Psoas muscle (tissue), 8 donors: ENCODE data around the gene PDE11A. TPM values are rescaled to one million over a fixed set of nuclear protein-coding genes. Genes with fewer than 3 reads are reported as not detected.

Experiments used
- ATAC-seq, 4 donors: fragments of 200-7000 bp; cut with Tn5 transposase; one replicate each; pipeline ENCODE4 v1.9.1; 2020; ENCODE audit warnings: moderate library complexity in 3 of 4, mild to moderate bottlenecking in 2 of 4
- DNase-seq, 2 donors: peaks; one replicate each; pipeline ENCODE4 v3.0.0-alpha.2; 2020
- H3K27ac ChIP-seq: fragments of 200-600 bp; one replicate; pipeline ENCODE4 v1.8.0; 2022
- H3K27me3 ChIP-seq, 3 donors: fragments of 200-600 bp in 1 of 3; one replicate each; pipeline versions ENCODE4 v1.6.1 to v1.8.0; 2013 to 2022; ENCODE audit warnings: low read length in 2 of 3, mild to moderate bottlenecking in 2 of 3, moderate library complexity in 1 of 3; ENCODE audit not compliant: insufficient read depth in 3 of 3
- H3K36me3 ChIP-seq, 2 donors: fragments of 200-600 bp in 1 of 2; one replicate each; pipeline versions ENCODE4 v1.6.1 to v1.8.0; 2013 to 2022; ENCODE audit warnings: low read depth in 1 of 2, mild to moderate bottlenecking in 1 of 2, moderate library complexity in 1 of 2; ENCODE audit not compliant: insufficient read depth in 1 of 2
- H3K4me1 ChIP-seq: fragments of 200-600 bp; one replicate; pipeline ENCODE4 v1.8.0; 2022
- H3K4me3 ChIP-seq: fragments of 200-600 bp; one replicate; pipeline ENCODE4 v1.8.0; 2022; ENCODE audit warnings: mild to moderate bottlenecking
- H3K9me3 ChIP-seq: fragments of 200-600 bp; one replicate; pipeline ENCODE4 v1.8.0; 2022
- WGBS, 3 donors: extraction: QIAGEN DNeasy Blood & Tissue Kit; methylation state at CpG; one replicate each; pipeline versions ENCODE4 v1.1.6 to v1.1.7; 2013; 5-methylcytosine and 5-hydroxymethylcytosine counted together
- intact Hi-C, 2 donors: fragments of 100-400 bp; cut with DNase I; formaldehyde crosslinking; loops; one replicate each; pipeline versions ENCODE4 v1.11.0 to v1.14.2; 2022
- polyA plus RNA-seq, 3 donors: library from polyadenylated mRNA; stranded (reverse); fragments of 200-250 nt; gene quantifications; one replicate each; pipeline ENCODE4 v1.2.3, GENCODE V29; 2013
- total RNA-seq, 4 donors: library from RNA; stranded (reverse); fragmentation: NEBNext Ultra II Directional in 2 of 4; extraction: Animal tissue kit (Norgen Biotek cat#: 25700) in 2 of 4; gene quantifications; one replicate each; pipeline versions ENCODE4 v1.2.1 to v1.2.4, GENCODE V29; 2021 to 2023
- TF ChIP-seq, protein P1 (sequence below): fragments of 200-600 bp; IDR thresholded peaks from one replicate; pipeline ENCODE4 v1.8.0; 2022; ENCODE audit warnings: antibody characterized with exemption
- donor health status: healthy with polysubstance abuse.
- donor health status: DM: no; HTN: no; CAD: no; lungs with moderate emphysema.
- donor health status: Bipolar disorder and iron deficiency.
- donor health status: healthy.
- donor health status: DM: yes; HTN: yes; CAD: no.
- donor health status: DM: no; HTN: no; CAD: no.
- donor health status: DM: no; HTN: no; CAD: no.
- donor health status: DM: yes; HTN: yes; CAD: no.

Gene PDE11A
- total and polyA plus RNA-seq, 7 donors, result 0.35 to 39.7 (median 2.3) TPM

DNA sequence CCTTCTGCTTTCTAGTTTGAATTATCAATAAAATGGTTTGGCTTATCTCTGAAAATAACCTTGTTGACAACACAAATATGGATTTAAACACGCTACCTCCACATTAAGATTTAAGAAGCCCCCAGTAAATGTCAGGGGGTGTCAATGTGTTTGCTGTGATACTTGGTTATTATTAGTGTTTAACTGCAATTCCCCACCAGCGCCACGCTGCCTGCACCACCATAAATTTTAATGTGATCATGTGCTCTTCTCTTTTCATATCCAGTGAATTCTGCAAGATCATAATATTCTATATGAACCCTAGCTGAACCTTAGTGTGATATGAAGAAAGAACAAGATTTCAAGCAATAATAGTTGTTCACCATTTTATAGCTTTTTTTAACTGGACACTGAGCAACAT is 349.3 kb downstream of the PDE11A start:
- H3K4me3 ChIP-seq, result no peak overlapping the region
- DNase-seq, result no peak
- H3K27ac ChIP-seq, result no peak overlapping the region
- H3K36me3 ChIP-seq, result peaks cover 0 to 8% of the 10 kb centered on the region in 2 donors
- ATAC-seq, result no peak
- no peaks in the 10 kb centered on the region for H3K27me3 ChIP-seq
- TF ChIP-seq, protein P1, sequence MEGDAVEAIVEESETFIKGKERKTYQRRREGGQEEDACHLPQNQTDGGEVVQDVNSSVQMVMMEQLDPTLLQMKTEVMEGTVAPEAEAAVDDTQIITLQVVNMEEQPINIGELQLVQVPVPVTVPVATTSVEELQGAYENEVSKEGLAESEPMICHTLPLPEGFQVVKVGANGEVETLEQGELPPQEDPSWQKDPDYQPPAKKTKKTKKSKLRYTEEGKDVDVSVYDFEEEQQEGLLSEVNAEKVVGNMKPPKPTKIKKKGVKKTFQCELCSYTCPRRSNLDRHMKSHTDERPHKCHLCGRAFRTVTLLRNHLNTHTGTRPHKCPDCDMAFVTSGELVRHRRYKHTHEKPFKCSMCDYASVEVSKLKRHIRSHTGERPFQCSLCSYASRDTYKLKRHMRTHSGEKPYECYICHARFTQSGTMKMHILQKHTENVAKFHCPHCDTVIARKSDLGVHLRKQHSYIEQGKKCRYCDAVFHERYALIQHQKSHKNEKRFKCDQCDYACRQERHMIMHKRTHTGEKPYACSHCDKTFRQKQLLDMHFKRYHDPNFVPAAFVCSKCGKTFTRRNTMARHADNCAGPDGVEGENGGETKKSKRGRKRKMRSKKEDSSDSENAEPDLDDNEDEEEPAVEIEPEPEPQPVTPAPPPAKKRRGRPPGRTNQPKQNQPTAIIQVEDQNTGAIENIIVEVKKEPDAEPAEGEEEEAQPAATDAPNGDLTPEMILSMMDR, result no peak
- no peaks in the 10 kb centered on the region for H3K4me1 ChIP-seq
- 90 to 96% (median 91%) methylated on average over 3 of the region's 3 CpGs for WGBS, 3 donors
- intact Hi-C loops, result loop anchor here (5.0 to 10.0 kb wide), 3 partner anchors 98 to 558 kb away; no protein-coding TSS in a partner anchor
- no peaks in the 10 kb centered on the region for H3K9me3 ChIP-seq

DNA sequence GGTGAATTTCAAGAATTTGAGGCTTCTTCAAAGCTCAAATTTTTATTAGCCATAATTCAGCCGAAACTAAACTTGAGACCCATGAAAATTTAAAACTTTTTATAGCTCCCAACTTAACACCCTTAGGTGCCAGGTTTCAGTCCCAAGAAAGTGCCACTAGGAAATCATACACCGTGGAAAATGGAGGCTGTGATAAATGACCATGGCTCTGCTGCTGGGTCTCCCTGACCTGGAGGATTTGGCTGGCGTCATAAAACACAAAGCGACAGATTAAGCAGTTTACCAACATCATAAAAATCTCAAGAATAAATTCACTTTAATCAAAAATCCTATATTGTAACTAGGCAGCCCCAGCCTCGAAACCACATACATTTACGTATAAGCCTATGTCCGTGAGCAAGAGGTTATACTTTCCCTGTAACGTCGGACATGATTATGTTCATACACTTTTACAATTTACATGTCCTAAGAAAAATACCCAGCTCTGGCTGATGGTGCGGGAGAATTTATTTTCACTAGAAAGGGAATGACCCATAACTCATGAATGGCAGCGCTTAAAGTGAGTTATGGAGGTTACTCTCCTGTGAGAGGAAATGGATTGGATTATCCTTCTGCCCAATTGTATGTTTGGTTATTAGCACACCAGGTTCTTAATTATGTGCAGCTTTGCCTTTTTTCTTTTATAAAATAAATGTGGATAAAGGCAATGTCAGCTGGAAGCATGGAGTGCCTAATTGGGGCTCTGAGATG is 350.6 kb downstream of the PDE11A start:
- WGBS, 3 donors, result 32 to 60% (median 44%) methylated on average over 11 of the region's 11 CpGs
- Histone ChIP-seq H3K27me3 (no peaks in the 10 kb centered on the region), H3K4me3 (peak overlapping the region; percentile 13), H3K27ac (no peak overlapping the region), H3K9me3 (no peaks in the 10 kb centered on the region), H3K36me3 (peaks cover 0 to 2% of the 10 kb centered on the region in 2 donors), H3K4me1 (no peaks in the 10 kb centered on the region)
- DNase-seq, result no peak
- intact Hi-C loops, result loop anchor here (5.0 to 10.0 kb wide), 3 partner anchors 97 to 557 kb away; no protein-coding TSS in a partner anchor
- TF ChIP-seq, protein P1, result no peak
- peak in 2 of 4 donors; percentile 31 to 50 for ATAC-seq

DNA sequence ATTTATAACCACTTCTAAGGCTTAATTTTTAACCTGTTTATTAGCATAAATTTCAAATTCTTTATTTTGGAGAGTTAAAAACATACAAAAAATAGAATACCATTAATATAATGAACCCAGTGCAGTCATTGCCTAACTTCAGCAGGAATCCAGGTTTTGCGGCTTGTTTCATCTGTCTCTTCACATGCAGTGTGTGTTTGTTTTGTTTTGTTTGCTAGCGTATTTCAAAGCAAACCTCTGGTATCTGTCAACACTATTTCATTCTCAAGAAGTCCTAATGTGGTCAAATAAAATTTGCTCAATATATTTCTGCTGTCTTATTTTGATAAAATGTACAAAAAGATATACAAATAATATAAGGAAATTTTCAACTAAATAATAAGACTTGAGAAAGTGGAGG is 351.5 kb downstream of the PDE11A start:
- WGBS, 3 donors, result 94 to 100% (median 98%) methylated on average over 2 of the region's 2 CpGs
- intact Hi-C loops, result loop anchor here (5.0 to 10.0 kb wide), 3 partner anchors 96 to 556 kb away; no protein-coding TSS in a partner anchor
- H3K4me1 ChIP-seq, result no peaks in the 10 kb centered on the region
- ATAC-seq (no peak), DNase-seq (no peak)
- no peaks in the 10 kb centered on the region for H3K36me3 ChIP-seq
- H3K4me3 ChIP-seq, result no peak overlapping the region
- no peaks in the 10 kb centered on the region for H3K27me3 ChIP-seq
- TF ChIP-seq, protein P1, result no peak
- H3K9me3 ChIP-seq, result no peaks in the 10 kb centered on the region
- no peak overlapping the region for H3K27ac ChIP-seq

GRCh38 chr2:177717831-177718618 is 354.6 kb downstream of the PDE11A start:
- TF ChIP-seq, protein P1, result peak; percentile 13
- 71 to 91% (median 80%) methylated on average over 3 of the region's 3 CpGs for WGBS, 3 donors
- no peak for ATAC-seq
- no peak overlapping the region for H3K4me3 ChIP-seq
- H3K27ac ChIP-seq, result no peak overlapping the region
- no peaks in the 10 kb centered on the region for H3K27me3 ChIP-seq
- no peaks in the 10 kb centered on the region for H3K36me3 ChIP-seq
- no peaks in the 10 kb centered on the region for H3K9me3 ChIP-seq
- intact Hi-C loops, result no loop called here
- DNase-seq, result no peak
- no peaks in the 10 kb centered on the region for H3K4me1 ChIP-seq
